SK-N-SH treated with all-trans-retinoic acid at 6 μM for 48 hours (cell line): ENCODE data around the gene TNFRSF9.
"Not testable (repeated sequence)": the region's sequence is repeated elsewhere in the genome, so short reads cannot be mapped to it uniquely, and the experiment has no call there.

ENCODE experiments used
- RARB ChIP-seq: fragments of 250-450 bp; sonication (Bioruptor Pico); IDR thresholded peaks from 2 replicates; pipeline ENCODE4 v1.8.0; 2021; ENCODE audit warnings: mild to moderate bottlenecking, moderate library complexity
- TOX ChIP-seq: fragments of 250-450 bp; sonication (Bioruptor Pico); IDR thresholded peaks from 2 replicates; pipeline ENCODE4 v1.8.0; 2021; ENCODE audit warnings: mild to moderate bottlenecking, moderate library complexity, borderline replicate concordance
- ZC3H10 ChIP-seq: fragments of 250-450 bp; sonication (Bioruptor Pico); IDR thresholded peaks from 2 replicates; pipeline ENCODE4 v1.5.1; 2021; ENCODE audit warnings: mild to moderate bottlenecking, moderate library complexity

- not testable (repeated sequence) for TF ChIP-seq RARB (CRISPR knock-in tag); TOX (CRISPR knock-in tag); ZC3H10
Observed at GRCh38 chr1:7927061-7927460, 13.6 kb downstream of the TNFRSF9 start.
